Adrenal gland (tissue), 5 donors: ENCODE measurements around the gene RFX8.

Source experiments
- CTCF ChIP-seq, 6 experiments: fragments of 450-650 bp in 4 of 6; fragments of 200-600 bp in 2 of 6; sonication (generic) in 1 of 6; IDR thresholded peaks; 1 replicate in 5 of 6; 2 replicates in 1 of 6; pipeline versions ENCODE4 v1.5.1 to v1.8.0; 2016 to 2021; ENCODE audit warnings: antibody characterized with exemption in 6 of 6, mild to moderate bottlenecking in 2 of 6, moderate library complexity in 1 of 6
- POLR2A ChIP-seq, 2 donors: fragments of 450-650 bp; IDR thresholded peaks; one replicate each; pipeline ENCODE4 v1.6.1; 2017; ENCODE audit warnings: antibody characterized with exemption in 2 of 2, mild to moderate bottlenecking in 2 of 2, moderate library complexity in 1 of 2
- donor health status: DM: no; HTN: no; CAD: no.

- TF ChIP-seq POLR2A (IDR thresholded peaks at IDR 0.05) (no peak), CTCF (IDR thresholded peaks at IDR 0.05) (no peak)
Observed at GRCh38 chr2:101439716-101440115, 35.2 kb downstream of the RFX8 start.
